HepG2 (cell line): ENCODE measurements around the gene EMP2. TPM values are rescaled to one million over a fixed set of nuclear protein-coding genes. Genes with fewer than 3 reads are reported as not detected.

Source experiments
- DR1 ChIP-seq: sonication (generic); formaldehyde crosslinking; IDR thresholded peaks from 2 replicates; pipeline ENCODE4 v1.8.0; 2021; ENCODE audit warnings: mild to moderate bottlenecking, missing genetic modification reagents, inconsistent platforms
- EP300 ChIP-seq, 3 experiments: sonication (generic) in 1 of 3; formaldehyde crosslinking in 1 of 3; IDR thresholded peaks; 2 replicates each; pipeline versions ENCODE4 v1.5.1 to v1.6.1; 2011 to 2020; ENCODE audit warnings: low read depth in 2 of 3, low read length in 2 of 3, borderline replicate concordance in 1 of 3, improper control_type of control experiment in 1 of 3, mild to moderate bottlenecking in 1 of 3, missing genetic modification reagents in 1 of 3, moderate library complexity in 1 of 3
- GABPB1 ChIP-seq: IDR thresholded peaks from 2 replicates; pipeline ENCODE4 v1.6.1; 2016; ENCODE audit warnings: mild to moderate bottlenecking, missing genetic modification reagents, moderate library complexity, missing compliant biosample characterization
- LCORL ChIP-seq, 2 experiments: fragments of 450-650 bp in 1 of 2; sonication (generic) in 1 of 2; formaldehyde crosslinking in 1 of 2; IDR thresholded peaks; 2 replicates each; pipeline versions ENCODE4 v1.5.0 to v1.6.1; 2017 to 2020; ENCODE audit warnings: antibody characterized with exemption in 1 of 2, missing genetic modification reagents in 1 of 2
- NFRKB ChIP-seq: fragments of 450-650 bp; IDR thresholded peaks from 2 replicates; pipeline ENCODE4 v1.6.1; 2017
- NR1H2 ChIP-seq: sonication (generic); formaldehyde crosslinking; IDR thresholded peaks from 2 replicates; pipeline ENCODE4 v1.8.1; 2022; ENCODE audit warnings: low read depth, missing genetic modification reagents, borderline replicate concordance
- NR2F6 ChIP-seq, 2 experiments: IDR thresholded peaks; 2 replicates each; pipeline ENCODE4 v1.6.1; 2016; ENCODE audit warnings: antibody characterized with exemption in 1 of 2, mild to moderate bottlenecking in 1 of 2
- RBM39 ChIP-seq: fragments of 200-400 bp; formaldehyde crosslinking; IDR thresholded peaks from one replicate; pipeline ENCODE4 v1.6.1; 2018; ENCODE audit warnings: antibody characterized with exemption, mild to moderate bottlenecking, low read depth, low read length; ENCODE audit not compliant: poor library complexity, severe bottlenecking
- SMAD9 ChIP-seq: sonication (generic); formaldehyde crosslinking; IDR thresholded peaks from 2 replicates; pipeline ENCODE4 v1.5.1; 2020; ENCODE audit warnings: mild to moderate bottlenecking, missing genetic modification reagents
- ZFY ChIP-seq: sonication (generic); formaldehyde crosslinking; IDR thresholded peaks from 2 replicates; pipeline ENCODE4 v1.4.0; 2020; ENCODE audit warnings: missing genetic modification reagents
- ZNF12 ChIP-seq: sonication (generic); formaldehyde crosslinking; IDR thresholded peaks from 2 replicates; pipeline ENCODE4 v1.5.0; 2020; ENCODE audit warnings: missing genetic modification reagents
- ZNF33B ChIP-seq: sonication (generic); formaldehyde crosslinking; IDR thresholded peaks from 2 replicates; pipeline ENCODE4 v1.5.1; 2020; ENCODE audit warnings: mild to moderate bottlenecking, missing genetic modification reagents
- ZNF678 ChIP-seq: sonication (generic); formaldehyde crosslinking; IDR thresholded peaks from 2 replicates; pipeline ENCODE4 v1.4.0; 2020; ENCODE audit warnings: mild to moderate bottlenecking, missing genetic modification reagents
- ZNF780A ChIP-seq: sonication (generic); formaldehyde crosslinking; IDR thresholded peaks from 2 replicates; pipeline ENCODE4 v1.8.0; 2022; ENCODE audit warnings: mild to moderate bottlenecking, missing genetic modification reagents, moderate library complexity
- polyA plus RNA-seq, 8 experiments: library from polyadenylated mRNA; depleted of rRNA in 3 of 8; stranded (reverse) in 7 of 8; unstranded in 1 of 8; fragments of >200 nt; fragmentation: Illumina TruSeq in 4 of 8; extraction: Trizol in 4 of 8; gene quantifications; 2 replicates each; pipeline versions ENCODE4 v1.2.1 to v1.2.3, GENCODE V29; 2011 to 2016; ENCODE audit warnings: low read depth in 4 of 8, missing spikeins in 1 of 8, mixed read lengths in 1 of 8; ENCODE audit not compliant: insufficient read depth in 1 of 8
- total RNA-seq, 5 experiments: library from RNA; depleted of rRNA; stranded (reverse); fragments of >200 nt; fragmentation: Illumina TruSeq; extraction: Trizol; gene quantifications; 2 replicates each; pipeline ENCODE4 v1.2.3, GENCODE V29; 2016; ENCODE audit warnings: low read depth in 1 of 5
- TF ChIP-seq, protein P1 (sequence below): sonication (generic); formaldehyde crosslinking; IDR thresholded peaks from 2 replicates; pipeline ENCODE4 v1.9.0; 2021; ENCODE audit warnings: missing genetic modification reagents, borderline replicate concordance
- TF ChIP-seq, protein P2 (sequence below): sonication (generic); formaldehyde crosslinking; IDR thresholded peaks from 2 replicates; pipeline ENCODE4 v1.4.0; 2020; ENCODE audit warnings: mild to moderate bottlenecking, missing genetic modification reagents
- TF ChIP-seq, protein P3 (sequence below): sonication (generic); formaldehyde crosslinking; IDR thresholded peaks from 2 replicates; pipeline ENCODE4 v1.4.0; 2020; ENCODE audit warnings: missing genetic modification reagents
- TF ChIP-seq, protein P4 (sequence below): sonication (generic); formaldehyde crosslinking; IDR thresholded peaks from 2 replicates; pipeline ENCODE4 v1.5.1; 2020; ENCODE audit warnings: missing genetic modification reagents, mild to moderate bottlenecking, borderline replicate concordance

EMP2 gene
- total and polyA plus RNA-seq, 2 of the 13 experiments (the other 11 are each of a cell fraction or from before 2014, with no cell fraction given), result 24.6 to 91.2 TPM

DNA sequence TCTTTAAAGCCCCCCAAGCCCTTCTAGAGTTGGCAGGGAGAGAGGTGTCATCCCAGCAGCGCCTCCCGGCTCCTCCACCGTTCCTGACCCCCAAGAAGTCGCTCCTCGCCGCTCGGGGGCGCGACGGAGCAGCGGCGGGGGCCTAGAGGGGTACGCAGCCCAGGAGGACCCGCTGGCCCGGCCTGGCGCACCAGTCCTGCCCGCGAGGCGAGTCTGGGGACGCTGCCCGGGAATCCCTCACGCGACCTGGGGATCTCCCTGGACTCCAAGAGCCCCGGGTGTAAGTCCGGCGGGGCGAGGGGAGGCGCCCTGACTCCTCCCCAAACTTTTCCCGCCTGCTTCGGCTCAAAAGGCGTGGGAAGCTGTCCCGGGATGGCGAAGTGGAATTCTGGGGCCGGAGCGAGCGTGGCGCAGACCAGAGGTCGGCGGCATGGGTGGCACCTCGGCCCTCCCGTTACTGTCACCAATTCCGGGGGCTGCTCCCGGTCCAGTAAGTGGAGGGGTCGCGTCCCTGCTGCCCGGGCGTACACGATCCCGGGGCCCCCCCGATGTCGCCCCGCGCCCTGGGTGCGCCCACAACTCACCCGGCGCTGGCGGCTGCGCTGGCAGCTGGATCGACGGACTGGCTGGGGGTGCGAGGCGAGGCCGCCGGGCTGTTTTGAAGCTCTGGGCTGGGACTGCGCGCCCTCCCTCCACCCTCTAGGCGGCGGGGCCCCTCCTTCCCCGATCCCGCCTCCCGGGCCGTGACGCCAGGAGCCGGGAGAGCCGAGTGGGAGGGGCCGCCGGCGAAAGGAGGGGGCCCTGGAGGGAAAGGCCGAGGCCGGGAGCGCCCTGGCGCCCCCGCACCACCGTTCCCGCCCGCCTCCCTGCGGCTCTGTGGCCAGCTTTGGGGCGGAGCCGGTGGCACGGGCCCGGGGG, at the start of gene EMP2 (continued):
- TF ChIP-seq, protein P1, sequence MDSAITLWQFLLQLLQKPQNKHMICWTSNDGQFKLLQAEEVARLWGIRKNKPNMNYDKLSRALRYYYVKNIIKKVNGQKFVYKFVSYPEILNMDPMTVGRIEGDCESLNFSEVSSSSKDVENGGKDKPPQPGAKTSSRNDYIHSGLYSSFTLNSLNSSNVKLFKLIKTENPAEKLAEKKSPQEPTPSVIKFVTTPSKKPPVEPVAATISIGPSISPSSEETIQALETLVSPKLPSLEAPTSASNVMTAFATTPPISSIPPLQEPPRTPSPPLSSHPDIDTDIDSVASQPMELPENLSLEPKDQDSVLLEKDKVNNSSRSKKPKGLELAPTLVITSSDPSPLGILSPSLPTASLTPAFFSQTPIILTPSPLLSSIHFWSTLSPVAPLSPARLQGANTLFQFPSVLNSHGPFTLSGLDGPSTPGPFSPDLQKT, result peak; percentile 83; the same call in 1 of the 2 replicates
- peak; percentile 84 for TF ChIP-seq GABPB1 (CRISPR knock-in tag)
- TF ChIP-seq RBM39, result peak; percentile 98
- TF ChIP-seq, protein P2, sequence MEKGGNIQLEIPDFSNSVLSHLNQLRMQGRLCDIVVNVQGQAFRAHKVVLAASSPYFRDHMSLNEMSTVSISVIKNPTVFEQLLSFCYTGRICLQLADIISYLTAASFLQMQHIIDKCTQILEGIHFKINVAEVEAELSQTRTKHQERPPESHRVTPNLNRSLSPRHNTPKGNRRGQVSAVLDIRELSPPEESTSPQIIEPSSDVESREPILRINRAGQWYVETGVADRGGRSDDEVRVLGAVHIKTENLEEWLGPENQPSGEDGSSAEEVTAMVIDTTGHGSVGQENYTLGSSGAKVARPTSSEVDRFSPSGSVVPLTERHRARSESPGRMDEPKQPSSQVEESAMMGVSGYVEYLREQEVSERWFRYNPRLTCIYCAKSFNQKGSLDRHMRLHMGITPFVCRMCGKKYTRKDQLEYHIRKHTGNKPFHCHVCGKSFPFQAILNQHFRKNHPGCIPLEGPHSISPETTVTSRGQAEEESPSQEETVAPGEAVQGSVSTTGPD (CRISPR knock-in tag), result no peak
- no peak for TF ChIP-seq NFRKB
- TF ChIP-seq LCORL (IDR thresholded peaks at IDR 0.05), result no peak
- TF ChIP-seq LCORL (CRISPR knock-in tag; IDR thresholded peaks at IDR 0.05), result peak; percentile 86
- TF ChIP-seq NR2F6 (IDR thresholded peaks at IDR 0.05), result no peak
- peak; percentile 68 for TF ChIP-seq NR2F6 (CRISPR knock-in tag; IDR thresholded peaks at IDR 0.05)
- peak; percentile 84 for TF ChIP-seq ZFY
- TF ChIP-seq, protein P3, sequence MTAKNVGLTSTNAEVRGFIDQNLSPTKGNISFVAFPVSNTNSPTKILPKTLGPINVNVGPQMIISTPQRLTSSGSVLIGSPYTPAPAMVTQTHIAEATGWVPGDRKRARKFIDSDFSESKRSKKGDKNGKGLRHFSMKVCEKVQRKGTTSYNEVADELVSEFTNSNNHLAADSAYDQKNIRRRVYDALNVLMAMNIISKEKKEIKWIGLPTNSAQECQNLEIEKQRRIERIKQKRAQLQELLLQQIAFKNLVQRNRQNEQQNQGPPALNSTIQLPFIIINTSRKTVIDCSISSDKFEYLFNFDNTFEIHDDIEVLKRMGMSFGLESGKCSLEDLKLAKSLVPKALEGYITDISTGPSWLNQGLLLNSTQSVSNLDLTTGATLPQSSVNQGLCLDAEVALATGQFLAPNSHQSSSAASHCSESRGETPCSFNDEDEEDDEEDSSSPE (CRISPR knock-in tag), result peak; percentile 90
- peak; percentile 50; the same call in 1 of the 2 replicates for TF ChIP-seq ZNF12
- peak; percentile 10; the same call in 1 of the 2 replicates for TF ChIP-seq SMAD9 (CRISPR knock-in tag)
- no peak; the same call in 1 of the 2 replicates for TF ChIP-seq ZNF780A (CRISPR knock-in tag)
- peak; percentile 78; the same call in 1 of the 2 replicates for TF ChIP-seq ZNF33B (CRISPR knock-in tag)
- TF ChIP-seq EP300 (IDR thresholded peaks at IDR 0.05; ENCODE audit: low read depth in 2 of 2, low read length in 2 of 2), result peak; percentile 27 to 46; a peak in 1 of 4 replicates
- TF ChIP-seq EP300 (CRISPR knock-in tag; IDR thresholded peaks at IDR 0.05; ENCODE audit: borderline replicate concordance), result 0 out of 2 replicates have a peak, but pooled peaks have one; percentile 22
- no peak for TF ChIP-seq NR1H2 (CRISPR knock-in tag)
- TF ChIP-seq, protein P4, sequence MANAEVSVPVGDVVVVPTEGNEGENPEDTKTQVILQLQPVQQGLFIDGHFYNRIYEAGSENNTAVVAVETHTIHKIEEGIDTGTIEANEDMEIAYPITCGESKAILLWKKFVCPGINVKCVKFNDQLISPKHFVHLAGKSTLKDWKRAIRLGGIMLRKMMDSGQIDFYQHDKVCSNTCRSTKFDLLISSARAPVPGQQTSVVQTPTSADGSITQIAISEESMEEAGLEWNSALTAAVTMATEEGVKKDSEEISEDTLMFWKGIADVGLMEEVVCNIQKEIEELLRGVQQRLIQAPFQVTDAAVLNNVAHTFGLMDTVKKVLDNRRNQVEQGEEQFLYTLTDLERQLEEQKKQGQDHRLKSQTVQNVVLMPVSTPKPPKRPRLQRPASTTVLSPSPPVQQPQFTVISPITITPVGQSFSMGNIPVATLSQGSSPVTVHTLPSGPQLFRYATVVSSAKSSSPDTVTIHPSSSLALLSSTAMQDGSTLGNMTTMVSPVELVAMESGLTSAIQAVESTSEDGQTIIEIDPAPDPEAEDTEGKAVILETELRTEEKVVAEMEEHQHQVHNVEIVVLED (CRISPR knock-in tag), result peak; percentile 49; the same call in 1 of the 2 replicates
- peak; percentile 76; the same call in 1 of the 2 replicates for TF ChIP-seq DR1
- peak; percentile 95; the same call in 1 of the 2 replicates for TF ChIP-seq ZNF678
